ENCODE results near the gene NR1D2. TPM values are rescaled to one million over a fixed set of nuclear protein-coding genes. Genes with fewer than 3 reads are reported as not detected.

Gene NR1D2
- total and polyA plus RNA-seq, 2 experiments from 2014 or later, result 6.6 to 20.7 TPM

DNA sequence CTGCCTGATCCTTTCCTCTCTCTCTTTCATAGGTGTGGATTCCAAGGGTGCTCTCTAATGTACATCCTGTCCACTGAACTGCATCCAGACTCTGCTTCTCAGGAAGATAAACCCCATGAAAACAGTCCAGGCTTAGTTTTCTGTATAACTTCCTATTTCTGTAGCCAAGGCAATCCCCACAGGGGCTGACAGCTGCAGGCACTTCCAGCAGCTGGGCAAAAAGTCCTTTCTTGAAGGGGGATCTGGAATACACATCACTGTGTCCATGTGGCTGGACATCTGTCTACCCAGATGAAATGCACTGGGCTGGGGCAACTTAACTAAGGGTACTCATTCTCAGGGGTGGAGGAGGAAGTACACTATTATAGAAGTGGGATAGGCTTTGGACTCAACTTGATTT is 72.2 kb downstream of the NR1D2 start:
- no peaks in the 10 kb centered on the region for H3K9me3 Mint-ChIP-seq
- Histone ChIP-seq H3K27ac (ENCODE audit: low read depth) (no peak overlapping the region), H3K4me2 (no peak overlapping the region), H3K36me3 (ENCODE audit: insufficient read depth) (no peaks in the 10 kb centered on the region), H3K4me3 (no peak overlapping the region), H3K9me2 (ENCODE audit: insufficient read depth) (no peaks in the 10 kb centered on the region), H4K20me1 (replicated peaks; ENCODE audit: insufficient read depth) (no peaks in the 10 kb centered on the region), H3F3A (replicated peaks; ENCODE audit: low read depth) (no peaks in the 10 kb centered on the region), H3K79me2 (replicated peaks; ENCODE audit: insufficient read depth) (no peaks in the 10 kb centered on the region), H3K27me3 (ENCODE audit: insufficient read depth) (no peaks in the 10 kb centered on the region), H2AFZ (no peak overlapping the region), H3K4me1 (ENCODE audit: insufficient read depth) (no peaks in the 10 kb centered on the region)
- no peaks in the 10 kb centered on the region for H3K4me1 Mint-ChIP-seq
- no peaks in the 10 kb centered on the region for H3K36me3 Mint-ChIP-seq (ENCODE audit: low read depth)
- DNase-seq (ENCODE audit: low spot score) (no peak), ATAC-seq (no peak)
- TF ChIP-seq STAT1 (IDR thresholded peaks at IDR 0.05; ENCODE audit: unreplicated experiment), result no peak
- TF ChIP-seq, protein P1, sequence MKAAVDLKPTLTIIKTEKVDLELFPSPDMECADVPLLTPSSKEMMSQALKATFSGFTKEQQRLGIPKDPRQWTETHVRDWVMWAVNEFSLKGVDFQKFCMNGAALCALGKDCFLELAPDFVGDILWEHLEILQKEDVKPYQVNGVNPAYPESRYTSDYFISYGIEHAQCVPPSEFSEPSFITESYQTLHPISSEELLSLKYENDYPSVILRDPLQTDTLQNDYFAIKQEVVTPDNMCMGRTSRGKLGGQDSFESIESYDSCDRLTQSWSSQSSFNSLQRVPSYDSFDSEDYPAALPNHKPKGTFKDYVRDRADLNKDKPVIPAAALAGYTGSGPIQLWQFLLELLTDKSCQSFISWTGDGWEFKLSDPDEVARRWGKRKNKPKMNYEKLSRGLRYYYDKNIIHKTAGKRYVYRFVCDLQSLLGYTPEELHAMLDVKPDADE (IDR thresholded peaks at IDR 0.05), result no peak
- TF ChIP-seq EZH2 (IDR thresholded peaks at IDR 0.05; ENCODE audit: low read depth, unreplicated experiment), result no peak
- no peak for TF ChIP-seq CREB1 (CRISPR knock-in tag; IDR thresholded peaks at IDR 0.05; ENCODE audit: low read depth)
- no peak for TF ChIP-seq POLR2AphosphoS5 (IDR thresholded peaks at IDR 0.05; ENCODE audit: low read depth)
- TF ChIP-seq JUNB (IDR thresholded peaks at IDR 0.05; ENCODE audit: unreplicated experiment), result no peak
- TF ChIP-seq, protein P2, sequence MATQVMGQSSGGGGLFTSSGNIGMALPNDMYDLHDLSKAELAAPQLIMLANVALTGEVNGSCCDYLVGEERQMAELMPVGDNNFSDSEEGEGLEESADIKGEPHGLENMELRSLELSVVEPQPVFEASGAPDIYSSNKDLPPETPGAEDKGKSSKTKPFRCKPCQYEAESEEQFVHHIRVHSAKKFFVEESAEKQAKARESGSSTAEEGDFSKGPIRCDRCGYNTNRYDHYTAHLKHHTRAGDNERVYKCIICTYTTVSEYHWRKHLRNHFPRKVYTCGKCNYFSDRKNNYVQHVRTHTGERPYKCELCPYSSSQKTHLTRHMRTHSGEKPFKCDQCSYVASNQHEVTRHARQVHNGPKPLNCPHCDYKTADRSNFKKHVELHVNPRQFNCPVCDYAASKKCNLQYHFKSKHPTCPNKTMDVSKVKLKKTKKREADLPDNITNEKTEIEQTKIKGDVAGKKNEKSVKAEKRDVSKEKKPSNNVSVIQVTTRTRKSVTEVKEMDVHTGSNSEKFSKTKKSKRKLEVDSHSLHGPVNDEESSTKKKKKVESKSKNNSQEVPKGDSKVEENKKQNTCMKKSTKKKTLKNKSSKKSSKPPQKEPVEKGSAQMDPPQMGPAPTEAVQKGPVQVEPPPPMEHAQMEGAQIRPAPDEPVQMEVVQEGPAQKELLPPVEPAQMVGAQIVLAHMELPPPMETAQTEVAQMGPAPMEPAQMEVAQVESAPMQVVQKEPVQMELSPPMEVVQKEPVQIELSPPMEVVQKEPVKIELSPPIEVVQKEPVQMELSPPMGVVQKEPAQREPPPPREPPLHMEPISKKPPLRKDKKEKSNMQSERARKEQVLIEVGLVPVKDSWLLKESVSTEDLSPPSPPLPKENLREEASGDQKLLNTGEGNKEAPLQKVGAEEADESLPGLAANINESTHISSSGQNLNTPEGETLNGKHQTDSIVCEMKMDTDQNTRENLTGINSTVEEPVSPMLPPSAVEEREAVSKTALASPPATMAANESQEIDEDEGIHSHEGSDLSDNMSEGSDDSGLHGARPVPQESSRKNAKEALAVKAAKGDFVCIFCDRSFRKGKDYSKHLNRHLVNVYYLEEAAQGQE (IDR thresholded peaks at IDR 0.05; ENCODE audit: unreplicated experiment), result no peak
- no peak for TF ChIP-seq ZNF331 (CRISPR knock-in tag; IDR thresholded peaks at IDR 0.05; ENCODE audit: low read depth)
- TF ChIP-seq ZNF114 (CRISPR knock-in tag; IDR thresholded peaks at IDR 0.05), result no peak
- TF ChIP-seq NANOG (IDR thresholded peaks at IDR 0.05; ENCODE audit: borderline replicate concordance), result no peak
- TF ChIP-seq, protein P3, sequence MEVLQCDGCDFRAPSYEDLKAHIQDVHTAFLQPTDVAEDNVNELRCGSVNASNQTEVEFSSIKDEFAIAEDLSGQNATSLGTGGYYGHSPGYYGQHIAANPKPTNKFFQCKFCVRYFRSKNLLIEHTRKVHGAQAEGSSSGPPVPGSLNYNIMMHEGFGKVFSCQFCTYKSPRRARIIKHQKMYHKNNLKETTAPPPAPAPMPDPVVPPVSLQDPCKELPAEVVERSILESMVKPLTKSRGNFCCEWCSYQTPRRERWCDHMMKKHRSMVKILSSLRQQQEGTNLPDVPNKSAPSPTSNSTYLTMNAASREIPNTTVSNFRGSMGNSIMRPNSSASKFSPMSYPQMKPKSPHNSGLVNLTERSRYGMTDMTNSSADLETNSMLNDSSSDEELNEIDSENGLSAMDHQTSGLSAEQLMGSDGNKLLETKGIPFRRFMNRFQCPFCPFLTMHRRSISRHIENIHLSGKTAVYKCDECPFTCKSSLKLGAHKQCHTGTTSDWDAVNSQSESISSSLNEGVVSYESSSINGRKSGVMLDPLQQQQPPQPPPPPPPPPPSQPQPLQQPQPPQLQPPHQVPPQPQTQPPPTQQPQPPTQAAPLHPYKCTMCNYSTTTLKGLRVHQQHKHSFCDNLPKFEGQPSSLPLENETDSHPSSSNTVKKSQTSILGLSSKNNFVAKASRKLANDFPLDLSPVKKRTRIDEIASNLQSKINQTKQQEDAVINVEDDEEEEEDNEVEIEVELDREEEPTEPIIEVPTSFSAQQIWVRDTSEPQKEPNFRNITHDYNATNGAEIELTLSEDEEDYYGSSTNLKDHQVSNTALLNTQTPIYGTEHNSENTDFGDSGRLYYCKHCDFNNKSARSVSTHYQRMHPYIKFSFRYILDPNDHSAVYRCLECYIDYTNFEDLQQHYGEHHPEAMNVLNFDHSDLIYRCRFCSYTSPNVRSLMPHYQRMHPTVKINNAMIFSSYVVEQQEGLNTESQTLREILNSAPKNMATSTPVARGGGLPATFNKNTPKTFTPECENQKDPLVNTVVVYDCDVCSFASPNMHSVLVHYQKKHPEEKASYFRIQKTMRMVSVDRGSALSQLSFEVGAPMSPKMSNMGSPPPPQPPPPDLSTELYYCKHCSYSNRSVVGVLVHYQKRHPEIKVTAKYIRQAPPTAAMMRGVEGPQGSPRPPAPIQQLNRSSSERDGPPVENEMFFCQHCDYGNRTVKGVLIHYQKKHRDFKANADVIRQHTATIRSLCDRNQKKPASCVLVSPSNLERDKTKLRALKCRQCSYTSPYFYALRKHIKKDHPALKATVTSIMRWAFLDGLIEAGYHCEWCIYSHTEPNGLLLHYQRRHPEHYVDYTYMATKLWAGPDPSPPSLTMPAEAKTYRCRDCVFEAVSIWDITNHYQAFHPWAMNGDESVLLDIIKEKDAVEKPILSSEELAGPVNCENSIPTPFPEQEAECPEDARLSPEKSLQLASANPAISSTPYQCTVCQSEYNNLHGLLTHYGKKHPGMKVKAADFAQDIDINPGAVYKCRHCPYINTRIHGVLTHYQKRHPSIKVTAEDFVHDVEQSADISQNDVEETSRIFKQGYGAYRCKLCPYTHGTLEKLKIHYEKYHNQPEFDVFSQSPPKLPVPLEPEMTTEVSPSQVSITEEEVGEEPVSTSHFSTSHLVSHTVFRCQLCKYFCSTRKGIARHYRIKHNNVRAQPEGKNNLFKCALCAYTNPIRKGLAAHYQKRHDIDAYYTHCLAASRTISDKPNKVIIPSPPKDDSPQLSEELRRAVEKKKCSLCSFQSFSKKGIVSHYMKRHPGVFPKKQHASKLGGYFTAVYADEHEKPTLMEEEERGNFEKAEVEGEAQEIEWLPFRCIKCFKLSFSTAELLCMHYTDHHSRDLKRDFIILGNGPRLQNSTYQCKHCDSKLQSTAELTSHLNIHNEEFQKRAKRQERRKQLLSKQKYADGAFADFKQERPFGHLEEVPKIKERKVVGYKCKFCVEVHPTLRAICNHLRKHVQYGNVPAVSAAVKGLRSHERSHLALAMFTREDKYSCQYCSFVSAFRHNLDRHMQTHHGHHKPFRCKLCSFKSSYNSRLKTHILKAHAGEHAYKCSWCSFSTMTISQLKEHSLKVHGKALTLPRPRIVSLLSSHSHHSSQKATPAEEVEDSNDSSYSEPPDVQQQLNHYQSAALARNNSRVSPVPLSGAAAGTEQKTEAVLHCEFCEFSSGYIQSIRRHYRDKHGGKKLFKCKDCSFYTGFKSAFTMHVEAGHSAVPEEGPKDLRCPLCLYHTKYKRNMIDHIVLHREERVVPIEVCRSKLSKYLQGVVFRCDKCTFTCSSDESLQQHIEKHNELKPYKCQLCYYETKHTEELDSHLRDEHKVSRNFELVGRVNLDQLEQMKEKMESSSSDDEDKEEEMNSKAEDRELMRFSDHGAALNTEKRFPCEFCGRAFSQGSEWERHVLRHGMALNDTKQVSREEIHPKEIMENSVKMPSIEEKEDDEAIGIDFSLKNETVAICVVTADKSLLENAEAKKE (CRISPR knock-in tag; IDR thresholded peaks at IDR 0.05), result no peak
- TF ChIP-seq, protein P4, sequence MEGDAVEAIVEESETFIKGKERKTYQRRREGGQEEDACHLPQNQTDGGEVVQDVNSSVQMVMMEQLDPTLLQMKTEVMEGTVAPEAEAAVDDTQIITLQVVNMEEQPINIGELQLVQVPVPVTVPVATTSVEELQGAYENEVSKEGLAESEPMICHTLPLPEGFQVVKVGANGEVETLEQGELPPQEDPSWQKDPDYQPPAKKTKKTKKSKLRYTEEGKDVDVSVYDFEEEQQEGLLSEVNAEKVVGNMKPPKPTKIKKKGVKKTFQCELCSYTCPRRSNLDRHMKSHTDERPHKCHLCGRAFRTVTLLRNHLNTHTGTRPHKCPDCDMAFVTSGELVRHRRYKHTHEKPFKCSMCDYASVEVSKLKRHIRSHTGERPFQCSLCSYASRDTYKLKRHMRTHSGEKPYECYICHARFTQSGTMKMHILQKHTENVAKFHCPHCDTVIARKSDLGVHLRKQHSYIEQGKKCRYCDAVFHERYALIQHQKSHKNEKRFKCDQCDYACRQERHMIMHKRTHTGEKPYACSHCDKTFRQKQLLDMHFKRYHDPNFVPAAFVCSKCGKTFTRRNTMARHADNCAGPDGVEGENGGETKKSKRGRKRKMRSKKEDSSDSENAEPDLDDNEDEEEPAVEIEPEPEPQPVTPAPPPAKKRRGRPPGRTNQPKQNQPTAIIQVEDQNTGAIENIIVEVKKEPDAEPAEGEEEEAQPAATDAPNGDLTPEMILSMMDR (conservative IDR thresholded peaks at IDR 0.05; ENCODE audit: low read depth in 2 of 2), result no peak
- TF ChIP-seq EZH2phosphoT487 (IDR thresholded peaks at IDR 0.05; ENCODE audit: unreplicated experiment), result no peak
- H3K27me3 Mint-ChIP-seq (ENCODE audit: insufficient read depth, low read depth, poor library complexity), result peaks cover 9% of the 10 kb centered on the region
- no peak overlapping the region for H3K4me3 Mint-ChIP-seq
- no peak overlapping the region for H3K27ac Mint-ChIP-seq
